Keratinocyte (primary cell): ENCODE data around the gene CLCN4.

Experiments
- CTCF ChIP-seq, 3 experiments: IDR thresholded peaks in 1 of 3; conservative IDR thresholded peaks in 1 of 3; optimal IDR thresholded peaks in 1 of 3; 2 replicates in 2 of 3; 3 replicates in 1 of 3; pipeline versions ENCODE3 to v1.5.1; 2011; ENCODE audit warnings: low read length in 3 of 3, mild to moderate bottlenecking in 3 of 3, moderate library complexity in 2 of 3, control low read depth in 1 of 3, inconsistent platforms in 1 of 3; ENCODE audit not compliant: insufficient read depth in 2 of 3; ENCODE audit errors: extremely low read depth in 1 of 3
- EZH2 ChIP-seq: IDR thresholded peaks from one replicate; pipeline ENCODE4 v1.6.1; 2012; ENCODE audit warnings: inconsistent platforms, mild to moderate bottlenecking, low read length, moderate library complexity

DNA sequence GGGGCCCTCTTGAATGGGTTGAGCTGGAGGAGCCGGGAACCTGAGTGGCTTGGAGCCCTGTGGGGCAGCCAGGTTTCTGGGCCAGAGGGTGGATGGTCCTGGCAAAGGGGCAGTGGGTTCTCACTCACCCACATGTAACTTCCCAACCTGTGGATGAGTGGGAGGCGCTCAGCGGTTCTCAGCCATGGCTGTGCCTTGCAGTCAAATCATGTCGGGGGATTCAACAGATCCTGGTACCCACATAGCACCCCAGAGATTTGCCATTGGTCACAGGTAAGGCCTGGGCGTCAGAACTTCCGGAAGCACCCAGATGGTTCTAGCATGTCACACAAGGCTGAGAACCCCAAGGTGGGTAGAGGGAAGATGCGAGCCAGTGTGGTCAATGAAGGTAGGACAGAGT, 21.9 kb upstream of the CLCN4 start:
- TF ChIP-seq EZH2 (no peak), CTCF (optimal IDR thresholded peaks at IDR 0.05 in 1 of 3, IDR thresholded peaks at IDR 0.05 in 1 of 3, conservative IDR thresholded peaks at IDR 0.05 in 1 of 3; ENCODE audit: extremely low read depth in 1 of 3, insufficient read depth in 2 of 3, low read length in 3 of 3) (no peak)
